Activated CD4-positive, alpha-beta T cell treated with anti-CD3 and anti-CD28 coated beads, Interleukin-2, amount 10 ng/mL, durations not matched to agents 24 days and 14 days (primary cell): ENCODE data around the gene SHANK2. TPM values are rescaled to one million over a fixed set of nuclear protein-coding genes. Genes with fewer than 3 reads are reported as not detected.

Source experiments
- DNase-seq: peaks from one replicate; pipeline ENCODE4 v3.0.0; 2022
- H3K27ac Mint-ChIP-seq: one replicate; pipeline ENCODE4 v1.8.0; 2022; ENCODE audit warnings: mild to moderate bottlenecking, mixed read lengths
- H3K27me3 Mint-ChIP-seq: one replicate; pipeline ENCODE4 v1.8.0; 2022; ENCODE audit warnings: mixed read lengths
- H3K36me3 Mint-ChIP-seq: one replicate; pipeline ENCODE4 v1.8.0; 2022; ENCODE audit warnings: low read depth, mild to moderate bottlenecking, mixed read lengths
- H3K4me1 Mint-ChIP-seq: one replicate; pipeline ENCODE4 v1.8.0; 2021; ENCODE audit warnings: mixed read lengths
- H3K4me3 Mint-ChIP-seq: one replicate; pipeline ENCODE4 v1.8.0; 2022; ENCODE audit warnings: mild to moderate bottlenecking, moderate library complexity, mixed read lengths
- H3K9me3 Mint-ChIP-seq: one replicate; pipeline ENCODE4 v1.8.0; 2021; ENCODE audit warnings: mixed read lengths
- intact Hi-C: fragments of 100-400 bp; cut with micrococcal nuclease; formaldehyde crosslinking; loops from one replicate; pipeline ENCODE4 v1.15.1; 2023
- total RNA-seq: library from RNA; stranded (reverse); gene quantifications from 2 replicates; pipeline ENCODE4 v1.2.3, GENCODE V29; 2022

The SHANK2 gene
- total RNA-seq, 1 donor from 2014 or later: not detected

DNA sequence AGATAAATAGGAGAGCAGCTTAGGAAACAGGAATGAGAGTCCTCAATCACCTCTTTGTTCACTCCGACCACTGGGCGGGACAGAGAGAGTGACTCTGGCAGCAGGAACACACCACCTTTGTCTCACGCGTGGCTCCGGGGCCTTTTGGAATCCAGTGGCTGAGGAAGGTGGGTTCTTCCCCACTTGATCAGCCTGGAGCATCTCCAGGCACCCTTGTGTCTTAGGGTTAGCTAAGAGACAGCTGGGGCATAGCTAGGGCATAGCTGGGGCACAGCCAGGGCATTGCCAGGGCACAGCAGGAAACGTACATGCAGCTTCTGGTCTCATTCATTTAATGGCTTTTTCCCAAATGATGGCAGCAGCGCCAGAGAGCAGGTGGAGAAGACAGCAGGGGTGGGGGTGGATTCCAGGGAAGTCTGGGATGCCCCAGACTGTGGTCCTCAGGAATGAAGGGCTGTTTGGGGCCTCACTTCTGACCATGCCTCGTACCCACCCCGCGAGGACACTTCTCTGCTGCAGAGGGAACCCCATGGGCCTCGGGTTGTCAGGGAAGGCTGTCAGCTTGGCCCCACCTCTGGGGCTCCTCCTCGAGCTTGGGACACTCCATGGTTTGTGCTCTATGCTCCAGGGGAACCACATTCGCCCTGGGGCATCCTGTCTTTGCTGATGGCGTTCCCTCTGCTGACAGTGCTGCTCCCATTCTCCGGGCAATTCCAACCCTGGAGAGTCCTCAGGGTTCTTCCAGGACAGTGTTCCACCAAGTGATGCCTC lies 30.4 kb upstream of the SHANK2 start:
- Mint-ChIP-seq H3K27ac (no peak overlapping the region), H3K9me3 (no peaks in the 10 kb centered on the region), H3K36me3 (no peaks in the 10 kb centered on the region), H3K4me3 (no peak overlapping the region), H3K27me3 (no peaks in the 10 kb centered on the region), H3K4me1 (no peaks in the 10 kb centered on the region)
- intact Hi-C loops: no loop called here
- DNase-seq: no peak

DNA sequence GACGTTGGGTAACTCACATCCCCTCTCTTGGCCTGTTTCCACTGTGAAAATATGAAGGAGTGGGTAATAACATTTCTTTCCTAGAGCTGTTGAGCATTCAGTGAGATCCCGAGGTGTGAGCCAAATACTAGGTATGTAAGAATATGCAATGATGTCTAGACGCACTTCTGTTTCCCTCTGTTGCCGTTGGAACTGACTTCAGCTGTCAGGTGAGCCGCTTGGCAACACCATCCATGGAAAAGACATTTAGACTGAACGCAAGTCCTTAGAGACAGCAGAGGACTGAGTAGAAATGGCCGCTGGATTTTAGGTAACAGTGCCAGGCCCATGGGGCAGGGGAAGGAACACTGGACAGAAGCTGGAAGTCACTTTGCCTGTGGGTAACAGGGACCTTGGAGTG lies 29.5 kb upstream of the SHANK2 start:
- H3K27me3 Mint-ChIP-seq: no peaks in the 10 kb centered on the region
- H3K4me3 Mint-ChIP-seq: no peak overlapping the region
- H3K4me1 Mint-ChIP-seq: no peaks in the 10 kb centered on the region
- intact Hi-C loops: no loop called here
- H3K36me3 Mint-ChIP-seq: no peaks in the 10 kb centered on the region
- DNase-seq: no peak
- no peak overlapping the region for H3K27ac Mint-ChIP-seq
- no peaks in the 10 kb centered on the region for H3K9me3 Mint-ChIP-seq

DNA sequence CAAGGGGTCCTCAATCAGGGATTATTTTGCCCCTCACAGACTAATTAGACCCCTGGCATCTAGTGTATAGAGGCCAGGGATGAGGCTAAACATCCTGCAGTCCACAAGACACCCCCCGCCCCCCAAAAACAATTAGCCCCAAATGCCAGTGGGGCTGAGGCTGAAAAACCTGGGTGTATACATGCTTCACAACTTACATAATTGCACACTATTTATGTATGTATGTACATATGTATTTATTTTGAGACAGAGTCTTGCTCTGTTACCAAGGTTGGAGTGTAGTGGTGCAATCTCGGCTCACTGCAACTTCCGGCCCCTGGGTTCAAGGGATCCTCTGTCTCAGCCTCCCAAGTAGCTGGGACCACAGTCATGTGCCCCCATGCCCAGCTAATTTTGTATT lies 28.8 kb upstream of the SHANK2 start:
- Mint-ChIP-seq H3K4me3 (no peak overlapping the region), H3K36me3 (no peaks in the 10 kb centered on the region), H3K27ac (no peak overlapping the region), H3K4me1 (no peaks in the 10 kb centered on the region), H3K27me3 (no peaks in the 10 kb centered on the region), H3K9me3 (no peaks in the 10 kb centered on the region)
- no peak for DNase-seq
- intact Hi-C loops: no loop called here

DNA sequence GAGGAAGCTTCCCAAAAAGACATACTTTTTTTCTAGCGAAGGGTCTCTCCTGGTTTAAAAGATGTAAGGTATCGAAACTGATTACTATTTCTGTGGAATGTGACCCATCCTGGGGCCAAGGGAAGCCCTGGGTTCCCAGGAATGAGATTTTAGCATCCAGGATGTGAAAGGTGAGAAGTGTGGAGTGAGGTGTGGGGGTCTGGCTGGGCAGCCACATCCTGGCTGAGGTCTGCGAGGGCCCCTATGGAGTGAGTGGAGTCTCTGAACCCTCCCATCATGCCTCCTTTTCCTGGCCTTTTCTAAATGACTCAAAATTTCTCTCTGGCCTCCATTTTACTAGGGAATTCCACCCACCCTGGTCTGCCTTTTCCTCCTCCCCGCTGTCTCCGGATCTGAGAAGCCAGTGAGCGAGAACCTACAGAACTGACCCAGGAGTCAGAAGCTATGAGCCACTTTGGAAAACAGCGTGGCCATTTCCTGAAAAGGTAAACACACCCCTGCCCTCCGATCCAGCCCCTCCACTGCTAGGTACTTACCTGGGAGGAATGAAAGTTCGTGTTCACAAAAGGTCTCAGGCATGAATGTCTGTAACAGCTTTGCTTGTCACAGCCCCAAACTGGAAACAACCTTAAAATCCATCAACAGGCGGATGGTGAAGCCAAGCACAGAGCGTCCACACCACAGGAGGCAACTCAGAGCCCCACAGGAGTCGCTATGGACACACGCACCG lies 27.7 kb upstream of the SHANK2 start:
- intact Hi-C loops: no loop called here
- no peaks in the 10 kb centered on the region for H3K4me1 Mint-ChIP-seq
- no peaks in the 10 kb centered on the region for H3K9me3 Mint-ChIP-seq
- H3K27me3 Mint-ChIP-seq: no peaks in the 10 kb centered on the region
- H3K27ac Mint-ChIP-seq: no peak overlapping the region
- H3K36me3 Mint-ChIP-seq: no peaks in the 10 kb centered on the region
- H3K4me3 Mint-ChIP-seq: no peak overlapping the region
- no peak for DNase-seq

DNA sequence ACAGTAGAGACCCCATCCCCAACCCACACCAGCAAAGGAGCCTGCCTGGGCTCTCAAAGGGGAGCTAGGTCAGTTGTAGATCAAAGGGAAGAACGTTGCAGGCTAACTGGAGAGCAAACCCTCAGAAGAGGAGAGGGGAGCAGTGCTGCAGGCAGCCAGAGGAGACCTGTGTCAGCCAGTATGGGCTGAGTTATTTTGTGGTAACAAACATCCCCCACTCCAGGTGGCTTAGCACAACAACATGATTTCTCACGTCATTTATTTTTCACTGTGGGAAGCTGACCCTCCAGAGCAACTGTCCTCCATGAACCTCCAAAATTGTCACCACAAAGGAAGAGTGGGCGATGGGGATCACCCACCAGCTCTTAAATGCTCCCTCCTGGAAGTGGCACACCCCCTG lies 19.8 kb upstream of the SHANK2 start:
- Mint-ChIP-seq H3K9me3 (no peaks in the 10 kb centered on the region), H3K27me3 (no peaks in the 10 kb centered on the region), H3K4me3 (no peak overlapping the region), H3K36me3 (no peaks in the 10 kb centered on the region), H3K4me1 (no peaks in the 10 kb centered on the region), H3K27ac (no peak overlapping the region)
- intact Hi-C loops: no loop called here
- no peak for DNase-seq

DNA sequence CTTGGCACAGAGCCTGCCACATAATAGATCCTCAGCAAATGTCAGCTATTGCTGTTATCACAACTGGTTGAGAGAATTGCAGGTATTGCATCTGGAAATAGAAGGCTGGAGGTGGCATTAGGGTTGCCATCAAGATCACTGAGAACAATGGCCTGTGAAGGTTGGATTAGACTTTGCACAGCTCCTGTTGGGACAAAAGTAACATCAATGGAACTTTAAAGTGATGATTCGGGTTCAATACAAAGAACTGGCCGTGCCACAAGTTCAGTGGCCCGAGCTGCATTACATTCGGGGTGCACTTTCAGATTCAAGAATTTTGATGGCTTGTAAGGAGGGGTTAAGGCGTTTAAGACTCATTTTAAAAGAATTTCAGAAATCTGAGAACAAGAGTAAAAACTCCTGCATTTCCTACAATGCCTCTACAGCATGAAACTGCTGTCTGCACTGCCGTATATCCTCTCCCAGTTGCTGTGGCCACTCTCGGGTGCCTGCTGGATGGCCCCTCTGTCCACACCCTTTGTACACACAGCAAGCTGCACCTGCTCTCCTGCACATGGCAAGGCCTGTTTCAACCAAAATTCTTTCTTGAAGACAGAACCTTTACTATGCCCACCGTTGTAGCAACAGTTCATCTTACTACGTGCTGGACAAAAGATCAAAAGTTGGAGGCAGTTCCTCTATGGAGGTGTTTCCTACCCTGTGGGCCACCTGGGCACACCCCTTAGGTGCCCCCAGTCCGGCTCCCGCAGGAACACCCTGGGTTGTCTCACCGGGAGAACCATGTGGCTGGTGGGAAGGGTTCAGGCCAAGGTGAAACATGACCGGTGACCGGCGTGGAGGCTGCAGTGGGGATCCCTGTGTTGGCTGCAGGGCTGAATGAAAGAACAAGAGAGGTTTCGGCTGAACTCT lies 17.5 kb upstream of the SHANK2 start:
- no peaks in the 10 kb centered on the region for H3K4me1 Mint-ChIP-seq
- no peak for DNase-seq
- no peak overlapping the region for H3K27ac Mint-ChIP-seq
- H3K9me3 Mint-ChIP-seq: no peaks in the 10 kb centered on the region
- intact Hi-C loops: no loop called here
- no peaks in the 10 kb centered on the region for H3K36me3 Mint-ChIP-seq
- H3K4me3 Mint-ChIP-seq: no peak overlapping the region
- peaks cover 4% of the 10 kb centered on the region for H3K27me3 Mint-ChIP-seq

DNA sequence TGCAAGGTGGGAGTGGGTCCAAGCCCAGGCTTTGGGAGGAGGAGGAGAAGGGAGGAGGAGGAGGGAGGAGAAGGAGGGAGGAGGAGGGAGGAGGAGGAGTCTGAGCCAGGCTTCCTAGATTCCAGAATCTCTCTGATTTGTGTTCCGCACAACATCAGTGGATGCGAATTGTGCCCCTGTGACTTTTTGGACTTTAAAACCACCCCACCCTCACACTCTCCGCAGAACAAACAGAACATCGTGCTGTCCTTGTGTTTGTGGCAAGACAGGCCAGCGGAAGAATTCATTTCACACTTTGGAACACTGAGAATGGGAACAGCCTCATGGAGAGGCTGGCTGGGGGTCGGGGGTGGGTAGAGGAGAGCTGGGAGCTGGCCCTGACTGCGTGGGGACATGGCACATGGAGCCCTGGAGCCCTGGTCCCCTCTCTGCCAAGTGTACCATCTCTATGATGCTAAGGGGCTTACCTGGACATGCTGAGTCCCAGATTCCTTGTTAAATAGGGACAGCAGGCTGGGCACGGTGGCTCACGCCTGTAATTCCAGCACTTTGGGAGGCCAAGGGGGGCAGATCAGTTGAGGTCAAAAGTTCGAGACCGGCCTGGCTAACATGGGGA lies 16.4 kb upstream of the SHANK2 start:
- DNase-seq: no peak
- H3K4me3 Mint-ChIP-seq: no peak overlapping the region
- H3K36me3 Mint-ChIP-seq: no peaks in the 10 kb centered on the region
- intact Hi-C loops: no loop called here
- H3K27me3 Mint-ChIP-seq: peaks cover 4% of the 10 kb centered on the region
- H3K4me1 Mint-ChIP-seq: no peaks in the 10 kb centered on the region
- H3K27ac Mint-ChIP-seq: no peak overlapping the region
- H3K9me3 Mint-ChIP-seq: no peaks in the 10 kb centered on the region

DNA sequence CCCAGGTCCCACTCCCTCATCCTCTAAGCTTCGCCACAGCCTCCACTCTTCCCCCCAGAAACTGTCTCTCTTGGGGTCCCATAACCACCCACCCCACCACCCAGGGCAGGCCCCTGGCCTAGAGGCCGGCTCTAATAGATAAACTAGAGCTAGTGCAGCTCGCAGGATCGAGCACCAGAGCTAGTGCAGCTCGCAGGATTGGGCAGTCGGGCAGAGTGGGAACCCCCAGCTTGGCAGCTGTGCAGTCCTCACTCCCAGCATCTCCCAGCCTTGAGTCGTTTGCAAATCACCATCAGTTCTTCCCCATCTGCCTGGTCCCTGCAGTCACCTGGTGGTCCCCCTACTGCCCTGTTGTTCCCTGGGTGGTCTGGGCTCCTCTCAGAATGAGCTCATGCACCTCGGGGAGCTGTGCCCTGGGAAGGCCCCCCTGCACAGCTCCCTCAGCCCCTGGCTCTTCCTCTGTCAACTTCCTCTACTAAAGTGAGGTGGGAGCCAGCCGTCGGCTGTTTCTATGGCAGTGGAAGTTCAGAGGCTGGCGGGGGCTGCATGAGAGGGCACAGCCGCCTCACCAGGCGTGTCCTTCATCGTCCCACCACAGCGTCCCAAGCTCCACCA lies 15.5 kb upstream of the SHANK2 start:
- intact Hi-C loops: no loop called here
- no peaks in the 10 kb centered on the region for H3K36me3 Mint-ChIP-seq
- H3K4me3 Mint-ChIP-seq: no peak overlapping the region
- H3K4me1 Mint-ChIP-seq: no peaks in the 10 kb centered on the region
- no peak for DNase-seq
- no peaks in the 10 kb centered on the region for H3K9me3 Mint-ChIP-seq
- no peak overlapping the region for H3K27ac Mint-ChIP-seq
- peaks cover 4% of the 10 kb centered on the region for H3K27me3 Mint-ChIP-seq

DNA sequence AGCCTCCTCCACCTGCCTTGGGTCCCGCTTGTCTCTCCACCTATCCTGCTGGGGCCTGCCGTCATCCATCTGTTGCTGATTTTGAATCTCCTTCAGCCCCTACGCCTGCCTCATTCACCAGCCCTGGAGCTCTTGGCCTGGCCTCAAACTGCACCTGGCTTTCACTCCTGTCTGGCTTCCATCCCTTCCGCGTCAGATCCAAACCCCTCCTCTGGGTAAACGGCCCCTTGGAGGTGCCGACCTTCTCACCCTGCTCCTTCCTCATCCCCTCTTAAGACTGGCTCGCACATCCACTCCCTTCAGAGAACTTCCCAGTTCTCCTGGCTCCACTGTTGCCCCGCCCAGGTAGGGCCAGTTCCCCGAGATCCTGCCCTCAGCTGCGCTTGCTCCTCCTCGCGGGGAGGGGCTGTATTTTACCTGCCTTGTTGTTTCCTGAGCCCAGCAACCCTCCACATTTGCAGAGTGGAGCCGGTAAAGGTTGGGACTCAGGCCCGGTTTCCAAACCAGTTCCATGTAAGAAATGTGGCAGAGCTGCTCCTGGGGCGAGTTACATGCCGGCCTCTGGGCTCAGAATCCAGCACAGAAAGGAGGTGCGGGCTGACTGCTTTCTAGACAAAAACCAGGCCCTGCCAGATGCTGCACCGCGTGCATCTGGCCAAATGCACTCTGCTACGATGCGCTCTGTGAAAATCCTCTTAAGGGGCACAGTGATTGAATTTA lies 13.9 kb upstream of the SHANK2 start:
- DNase-seq: no peak
- Mint-ChIP-seq H3K9me3 (no peaks in the 10 kb centered on the region), H3K36me3 (no peaks in the 10 kb centered on the region), H3K27ac (no peak overlapping the region), H3K4me1 (no peaks in the 10 kb centered on the region), H3K4me3 (no peak overlapping the region), H3K27me3 (peaks cover 4% of the 10 kb centered on the region)
- intact Hi-C loops: no loop called here

DNA sequence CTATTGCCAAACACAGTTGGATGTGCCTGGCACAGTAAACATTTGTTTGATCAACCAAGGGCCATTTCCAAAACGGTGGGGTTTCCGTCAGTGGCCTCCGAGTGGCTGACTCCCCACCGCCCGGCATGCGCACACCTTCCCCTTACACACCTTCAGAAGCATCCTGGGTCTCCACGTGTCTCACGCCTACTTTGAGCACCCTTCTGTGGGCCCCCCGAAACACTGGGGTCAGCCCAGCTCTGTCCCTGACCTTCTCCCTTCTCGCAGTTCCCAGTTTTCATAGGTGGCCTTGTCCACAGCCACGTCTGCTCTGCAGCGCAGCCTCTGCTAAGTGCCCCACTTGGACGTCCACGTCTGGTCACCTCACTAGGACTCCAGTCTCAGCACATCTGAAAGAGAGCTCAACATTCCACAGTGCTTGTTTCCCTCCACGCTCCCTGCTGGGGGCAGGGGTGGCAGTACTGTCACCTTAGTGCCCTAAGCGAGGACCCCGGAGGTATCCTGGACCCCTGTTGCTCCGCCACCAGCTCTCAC lies 13.2 kb upstream of the SHANK2 start:
- DNase-seq: no peak
- Mint-ChIP-seq H3K9me3 (no peaks in the 10 kb centered on the region), H3K27me3 (peaks cover 4% of the 10 kb centered on the region), H3K36me3 (no peaks in the 10 kb centered on the region), H3K27ac (no peak overlapping the region), H3K4me3 (no peak overlapping the region), H3K4me1 (no peaks in the 10 kb centered on the region)
- intact Hi-C loops: no loop called here

DNA sequence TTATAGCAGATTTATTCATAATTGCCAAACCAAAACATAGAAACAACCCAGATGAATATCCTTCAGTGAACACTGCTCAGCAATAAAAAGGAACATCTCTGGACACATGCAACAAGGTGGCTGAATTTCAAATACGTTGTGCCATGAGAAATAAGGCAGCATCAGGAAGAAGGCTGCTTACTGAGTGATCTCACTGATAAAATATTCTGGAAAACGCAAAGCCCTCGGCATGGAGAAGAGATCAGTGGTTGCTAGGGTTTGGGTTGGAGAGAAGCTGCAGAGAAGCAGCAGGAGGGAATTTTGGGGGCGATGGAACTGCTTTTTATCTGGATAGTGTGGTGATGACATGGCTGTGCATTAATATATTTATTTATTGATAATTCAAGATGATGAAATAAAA lies 11.0 kb upstream of the SHANK2 start:
- Mint-ChIP-seq H3K4me1 (no peaks in the 10 kb centered on the region), H3K36me3 (no peaks in the 10 kb centered on the region), H3K27ac (no peak overlapping the region), H3K9me3 (peaks cover 3% of the 10 kb centered on the region), H3K4me3 (no peak overlapping the region), H3K27me3 (peaks cover 4% of the 10 kb centered on the region)
- intact Hi-C loops: no loop called here
- DNase-seq: no peak

DNA sequence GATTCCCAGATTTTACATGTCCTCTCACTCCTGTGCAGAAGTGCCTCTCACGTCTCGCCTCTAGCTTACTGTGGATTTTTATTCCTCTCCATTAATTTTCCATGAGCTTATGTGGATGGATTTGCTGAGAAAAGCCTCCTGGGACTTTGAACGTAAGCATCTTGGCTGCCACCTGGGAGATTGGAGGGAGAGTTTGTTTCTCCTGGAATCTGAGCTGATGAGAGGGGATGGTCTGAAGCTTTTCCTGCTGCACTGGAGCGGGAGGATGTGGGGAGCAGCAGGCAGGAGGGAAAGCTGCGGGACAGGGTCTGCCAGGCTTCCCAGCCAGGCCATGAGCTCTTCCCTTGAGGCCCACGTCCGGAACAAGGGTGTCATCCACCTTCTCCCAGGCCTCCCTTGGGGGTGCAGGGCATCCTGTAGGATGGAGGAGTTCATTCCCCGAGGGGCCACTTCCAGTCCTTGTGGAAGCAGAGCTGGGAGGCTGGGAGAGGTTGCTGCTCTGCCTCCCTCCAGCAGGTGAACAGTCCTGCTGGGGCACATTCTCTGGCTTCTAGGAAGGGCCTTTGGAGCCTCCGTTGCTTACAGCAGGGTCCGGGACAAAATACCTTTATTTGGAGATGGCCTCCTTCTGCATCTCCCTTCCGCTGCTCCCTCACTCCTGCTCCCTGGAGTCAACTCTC lies 3.6 kb upstream of the SHANK2 start:
- no peak overlapping the region for H3K27ac Mint-ChIP-seq
- H3K36me3 Mint-ChIP-seq: no peaks in the 10 kb centered on the region
- peaks cover 4% of the 10 kb centered on the region for H3K9me3 Mint-ChIP-seq
- H3K4me1 Mint-ChIP-seq: no peaks in the 10 kb centered on the region
- intact Hi-C loops: no loop called here
- no peak overlapping the region for H3K4me3 Mint-ChIP-seq
- H3K27me3 Mint-ChIP-seq: peaks cover 24% of the 10 kb centered on the region
- DNase-seq: no peak
